ENCODE data around the gene SNAPIN. TPM values are rescaled to one million over a fixed set of nuclear protein-coding genes. Genes with fewer than 3 reads are reported as not detected.

Gene SNAPIN
- polyA plus RNA-seq, 1 of the 3 experiments (the other 2 are of a cell fraction) = 57.6 TPM

- H3K36me3 ChIP-seq (replicated peaks in 1 of 2; ENCODE audit: control insufficient read depth in 1 of 2, insufficient read depth in 2 of 2, low read length in 1 of 2) = peaks cover 0 to under 1% of the 10 kb centered on the region in 2 experiments
- H2AFZ ChIP-seq (ENCODE audit: low read depth) = no peak within 1 kb of the TSS
- H3K4me3 ChIP-seq (ENCODE audit: low read depth in 2 of 2, low read length in 1 of 2) = peak within 1 kb of the TSS; percentile 49 to 51
- DNase-seq = no peak
- peaks cover 9% of the 10 kb centered on the region for H3F3A ChIP-seq (replicated peaks; ENCODE audit: insufficient read depth)
- ChIA-PET POLR2A (no interaction called here), CTCF (interaction anchor here (2.0 to 6.4 kb wide), 4 partner anchors 10 to 102 kb away, joined by 10 to 62 read pairs (median 11); partner anchors contain the start of genes S100A1 and S100A13)
- peak within 1 kb of the TSS in 1 of 2 experiments; percentile 9; a peak in 1 of 4 replicates for H3K27ac ChIP-seq (ENCODE audit: low read depth in 2 of 2, low read length in 1 of 2)
- no peaks in the 10 kb centered on the region for H3K27me3 ChIP-seq (ENCODE audit: insufficient read depth)
- no peaks in the 10 kb centered on the region for H3K9me2 ChIP-seq
- H3K4me2 ChIP-seq = peak within 1 kb of the TSS; percentile 67
- no peak for TF ChIP-seq USF1 (IDR thresholded peaks at IDR 0.05; ENCODE audit: borderline replicate concordance, low read depth)
- H3K79me2 ChIP-seq (ENCODE audit: insufficient read depth) = peaks cover 37% of the 10 kb centered on the region
- peaks cover 15 to 25% of the 10 kb centered on the region in 2 experiments; a peak in 3 of 4 replicates for H3K4me1 ChIP-seq (ENCODE audit: control insufficient read depth in 1 of 2, insufficient read depth in 2 of 2, low read depth in 1 of 2, low read length in 1 of 2)
- no peaks in the 10 kb centered on the region for H4K20me1 ChIP-seq (ENCODE audit: insufficient read depth)
- peak within 1 kb of the TSS; percentile 67 for H3K9ac ChIP-seq
- WGBS (ENCODE audit: low lambda C conversion rate) = 68% methylated on average over 7 of the region's 9 CpGs
- no peaks in the 10 kb centered on the region for H3K9me3 ChIP-seq
Observed at GRCh38 chr1:153612755-153613331, 45.7 kb upstream of the SNAPIN start, which contains the start of gene S100A16. Gene S100A16 (minus strand): TSS chr1:153613137. CDS start chr1:153608151, 4,986 bp downstream.

DNA sequence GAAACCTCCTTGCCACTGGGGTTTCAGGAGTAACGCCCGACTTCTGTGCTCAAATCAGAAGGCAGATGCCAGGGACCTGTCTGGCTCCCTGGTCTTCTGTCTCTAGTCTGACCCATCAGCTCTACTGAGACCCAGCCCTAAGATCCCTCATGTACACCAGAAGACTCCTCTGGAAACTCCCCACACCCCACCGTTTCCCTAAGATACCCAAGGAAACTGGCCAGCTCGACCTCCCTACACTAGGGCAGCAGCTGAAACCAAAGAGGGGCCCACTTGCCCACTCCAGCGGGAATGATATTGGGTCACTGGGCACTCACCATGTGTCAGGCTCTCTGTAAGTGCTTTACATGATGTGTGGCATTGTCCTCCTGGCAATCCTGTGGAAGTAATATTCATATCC is 45.1 kb upstream of the SNAPIN start:
- CTCF ChIA-PET = interaction anchor here (2.0 to 8.0 kb wide), 5 partner anchors 10 to 102 kb away, joined by 10 to 100 read pairs (median 11); partner anchors contain the start of genes S100A1 and S100A13
- WGBS (ENCODE audit: low lambda C conversion rate) = 67% methylated on average over 5 of the region's 5 CpGs
- Histone ChIP-seq H3K79me2 (ENCODE audit: insufficient read depth) (peaks cover 31% of the 10 kb centered on the region), H3F3A (replicated peaks; ENCODE audit: insufficient read depth) (peaks cover 9% of the 10 kb centered on the region), H3K9me3 (no peaks in the 10 kb centered on the region), H3K36me3 (replicated peaks in 1 of 2; ENCODE audit: control insufficient read depth in 1 of 2, insufficient read depth in 2 of 2, low read length in 1 of 2) (no peaks in the 10 kb centered on the region), H3K4me1 (ENCODE audit: control insufficient read depth in 1 of 2, insufficient read depth in 2 of 2, low read depth in 1 of 2, low read length in 1 of 2) (peaks cover 15 to 20% of the 10 kb centered on the region in 2 experiments; a peak in 3 of 4 replicates), H3K27ac (ENCODE audit: low read depth in 2 of 2, low read length in 1 of 2) (no peak overlapping the region), H3K9me2 (no peaks in the 10 kb centered on the region), H3K27me3 (ENCODE audit: insufficient read depth) (no peaks in the 10 kb centered on the region), H3K4me3 (ENCODE audit: low read depth in 2 of 2, low read length in 1 of 2) (no peak overlapping the region; a peak in 1 of 4 replicates), H3K9ac (no peak overlapping the region), H4K20me1 (ENCODE audit: insufficient read depth) (no peaks in the 10 kb centered on the region), H3K4me2 (peak overlapping the region; percentile 67; the same call in 1 of the 2 replicates), H2AFZ (ENCODE audit: low read depth) (no peak overlapping the region)
- DNase-seq = no peak
- TF ChIP-seq, protein P1, sequence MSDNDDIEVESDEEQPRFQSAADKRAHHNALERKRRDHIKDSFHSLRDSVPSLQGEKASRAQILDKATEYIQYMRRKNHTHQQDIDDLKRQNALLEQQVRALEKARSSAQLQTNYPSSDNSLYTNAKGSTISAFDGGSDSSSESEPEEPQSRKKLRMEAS (IDR thresholded peaks at IDR 0.05; ENCODE audit: low read depth) = no peak
- TF ChIP-seq USF2 (IDR thresholded peaks at IDR 0.05; ENCODE audit: borderline replicate concordance, low read depth, low read length) = no peak
- TF ChIP-seq YY1 (IDR thresholded peaks at IDR 0.05; ENCODE audit: low read depth) = no peak
- TF ChIP-seq TEAD4 (IDR thresholded peaks at IDR 0.05; ENCODE audit: borderline replicate concordance, insufficient read depth) = no peak
- no peak for TF ChIP-seq CTCF (IDR thresholded peaks at IDR 0.05)
- POLR2A ChIA-PET = no interaction called here
